ENCODE data around the gene LCLAT1. TPM values are rescaled to one million over a fixed set of nuclear protein-coding genes. Genes with fewer than 3 reads are reported as not detected.

LCLAT1 gene
- total RNA-seq, 2 experiments from 2014 or later = 8.3 to 10.2 TPM

DNA sequence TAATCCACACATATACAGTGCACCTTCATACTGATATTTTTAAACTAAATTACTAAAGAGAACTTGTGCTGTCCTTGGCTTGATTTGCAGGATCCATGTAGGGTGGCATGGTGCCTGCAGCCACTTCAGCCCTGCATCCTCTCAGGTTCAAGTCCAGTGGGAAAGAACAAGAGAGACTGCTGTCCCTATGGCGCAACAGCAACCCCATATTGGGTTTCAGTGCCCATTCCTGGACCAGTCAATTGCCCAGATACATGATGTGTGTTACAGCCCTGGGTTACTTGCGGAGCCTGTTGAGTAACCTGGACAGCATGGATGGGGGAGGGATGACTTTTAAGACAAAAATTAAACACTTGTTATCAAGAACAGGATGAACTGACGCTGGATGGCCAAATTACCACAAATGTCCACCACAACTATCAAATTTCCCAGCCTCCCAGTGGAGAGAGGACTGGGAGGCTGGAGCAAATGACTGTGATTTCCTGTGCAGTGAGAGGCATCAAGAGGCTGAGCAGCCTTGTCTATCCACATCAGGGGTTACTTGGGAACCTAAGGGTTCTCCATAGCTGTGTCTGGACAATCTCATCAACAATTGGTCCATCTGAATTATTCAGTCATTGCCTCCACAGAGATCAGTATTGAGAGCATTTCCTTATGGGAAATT, 198.2 kb downstream of the LCLAT1 start:
- Histone ChIP-seq H3K9me3 (ENCODE audit: control insufficient read depth in 1 of 2, insufficient read depth in 1 of 2, low read length in 2 of 2) (no peaks in the 10 kb centered on the region), H3K27me3 (ENCODE audit: control insufficient read depth in 1 of 2, insufficient read depth in 2 of 2, low read length in 2 of 2) (no peaks in the 10 kb centered on the region), H3K36me3 (ENCODE audit: insufficient read depth, low read length) (peaks cover 18% of the 10 kb centered on the region), H3K4me1 (ENCODE audit: insufficient read depth, low read length) (no peaks in the 10 kb centered on the region), H3K27ac (ENCODE audit: low read depth in 1 of 2, low read length in 2 of 2) (no peak overlapping the region), H3K4me3 (ENCODE audit: low read length) (no peak overlapping the region)
- Mint-ChIP-seq H3K27ac (no peak overlapping the region), H3K4me3 (no peak overlapping the region), H3K27me3 (no peaks in the 10 kb centered on the region), H3K36me3 (ENCODE audit: low read depth) (peaks cover 12% of the 10 kb centered on the region), H3K9me3 (no peaks in the 10 kb centered on the region), H3K4me1 (ENCODE audit: low read depth) (no peaks in the 10 kb centered on the region)
- TF ChIP-seq, protein P1, sequence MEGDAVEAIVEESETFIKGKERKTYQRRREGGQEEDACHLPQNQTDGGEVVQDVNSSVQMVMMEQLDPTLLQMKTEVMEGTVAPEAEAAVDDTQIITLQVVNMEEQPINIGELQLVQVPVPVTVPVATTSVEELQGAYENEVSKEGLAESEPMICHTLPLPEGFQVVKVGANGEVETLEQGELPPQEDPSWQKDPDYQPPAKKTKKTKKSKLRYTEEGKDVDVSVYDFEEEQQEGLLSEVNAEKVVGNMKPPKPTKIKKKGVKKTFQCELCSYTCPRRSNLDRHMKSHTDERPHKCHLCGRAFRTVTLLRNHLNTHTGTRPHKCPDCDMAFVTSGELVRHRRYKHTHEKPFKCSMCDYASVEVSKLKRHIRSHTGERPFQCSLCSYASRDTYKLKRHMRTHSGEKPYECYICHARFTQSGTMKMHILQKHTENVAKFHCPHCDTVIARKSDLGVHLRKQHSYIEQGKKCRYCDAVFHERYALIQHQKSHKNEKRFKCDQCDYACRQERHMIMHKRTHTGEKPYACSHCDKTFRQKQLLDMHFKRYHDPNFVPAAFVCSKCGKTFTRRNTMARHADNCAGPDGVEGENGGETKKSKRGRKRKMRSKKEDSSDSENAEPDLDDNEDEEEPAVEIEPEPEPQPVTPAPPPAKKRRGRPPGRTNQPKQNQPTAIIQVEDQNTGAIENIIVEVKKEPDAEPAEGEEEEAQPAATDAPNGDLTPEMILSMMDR (IDR thresholded peaks at IDR 0.05) = no peak
- DNase-seq (no peak), ATAC-seq (ENCODE audit: poor library complexity) (no peak)
- intact Hi-C loops (cut with DNase I, micrococcal nuclease) = no loop called here
- ChIA-PET CTCF (no interaction called here), POLR2A (no interaction called here)

DNA sequence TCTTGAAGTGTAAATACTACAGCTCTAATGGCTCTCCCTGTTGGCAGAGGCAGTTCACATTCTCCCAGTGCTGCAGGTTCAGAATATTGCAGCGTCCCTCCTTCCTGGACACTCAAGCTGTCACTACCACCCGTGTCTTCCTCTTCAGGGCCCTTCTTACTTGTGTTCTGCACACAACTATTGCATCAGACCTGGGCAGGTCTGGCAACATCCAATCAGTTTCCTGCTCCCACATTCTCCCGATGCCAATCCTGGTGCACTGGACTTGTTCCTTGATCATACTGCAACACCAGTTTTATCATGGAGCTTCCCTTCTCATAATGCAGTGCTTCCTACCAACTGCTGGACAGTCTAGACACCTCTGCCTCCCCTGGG, 198.7 kb downstream of the LCLAT1 start:
- no peaks in the 10 kb centered on the region for H3K9me3 ChIP-seq (ENCODE audit: control insufficient read depth in 1 of 2, insufficient read depth in 1 of 2, low read length in 2 of 2)
- no peak for ATAC-seq (ENCODE audit: poor library complexity)
- no peaks in the 10 kb centered on the region for H3K4me1 ChIP-seq (ENCODE audit: insufficient read depth, low read length)
- intact Hi-C loops (cut with DNase I, micrococcal nuclease) = no loop called here
- H3K36me3 ChIP-seq (ENCODE audit: insufficient read depth, low read length) = peaks cover 16% of the 10 kb centered on the region
- H3K27ac ChIP-seq (ENCODE audit: low read depth in 1 of 2, low read length in 2 of 2) = no peak overlapping the region
- no peaks in the 10 kb centered on the region for H3K27me3 ChIP-seq (ENCODE audit: control insufficient read depth in 1 of 2, insufficient read depth in 2 of 2, low read length in 2 of 2)
- TF ChIP-seq, protein P1 (IDR thresholded peaks at IDR 0.05) = no peak
- Mint-ChIP-seq H3K27me3 (no peaks in the 10 kb centered on the region), H3K4me1 (ENCODE audit: low read depth) (no peaks in the 10 kb centered on the region), H3K36me3 (ENCODE audit: low read depth) (peaks cover 7% of the 10 kb centered on the region), H3K27ac (no peak overlapping the region), H3K9me3 (no peaks in the 10 kb centered on the region), H3K4me3 (no peak overlapping the region)
- ChIA-PET POLR2A (no interaction called here), CTCF (no interaction called here)
- no peak overlapping the region for H3K4me3 ChIP-seq (ENCODE audit: low read length)
- no peak for DNase-seq

DNA sequence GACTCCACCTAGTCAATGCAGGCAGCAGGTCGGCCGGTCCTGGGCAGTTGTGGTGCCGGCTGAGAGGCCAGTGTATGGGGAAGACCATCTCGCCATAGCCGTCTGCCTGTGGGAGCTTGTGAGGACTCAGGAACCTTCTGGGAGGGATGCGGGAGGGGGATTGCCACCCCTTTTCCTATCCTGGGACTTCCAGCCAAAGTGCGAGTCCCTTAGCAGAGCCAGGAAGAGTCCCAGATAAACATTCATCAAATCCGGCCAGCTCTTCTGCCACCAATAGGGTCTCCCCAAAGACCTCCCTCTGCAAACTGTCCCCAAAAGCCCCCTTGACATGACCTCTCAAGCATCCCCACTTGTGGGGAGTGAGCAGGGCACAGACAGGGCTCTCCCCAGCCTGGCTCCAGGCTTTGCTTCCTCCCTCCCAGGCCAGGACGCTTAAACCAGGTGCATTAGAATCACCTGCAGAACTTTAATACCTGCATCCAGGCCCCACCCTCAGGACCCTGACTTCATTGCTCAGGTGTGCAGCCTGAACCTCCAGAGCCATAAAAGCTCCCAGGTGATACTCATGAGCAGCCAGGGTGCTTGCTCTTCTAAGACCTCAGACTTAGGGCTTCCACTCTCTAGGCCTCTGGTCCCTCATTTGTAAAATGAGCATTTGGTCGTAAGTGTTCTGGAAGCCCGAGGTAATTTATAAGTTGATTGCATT, 200.9 kb downstream of the LCLAT1 start:
- ChIA-PET CTCF (no interaction called here), POLR2A (no interaction called here)
- H3K4me1 ChIP-seq (ENCODE audit: insufficient read depth, low read length) = no peaks in the 10 kb centered on the region
- peaks cover 7% of the 10 kb centered on the region for H3K36me3 ChIP-seq (ENCODE audit: insufficient read depth, low read length)
- no peaks in the 10 kb centered on the region for H3K4me1 Mint-ChIP-seq (ENCODE audit: low read depth)
- no peak overlapping the region for H3K4me3 Mint-ChIP-seq
- ATAC-seq (ENCODE audit: poor library complexity) (no peak), DNase-seq (no peak)
- intact Hi-C loops (cut with DNase I, micrococcal nuclease) = no loop called here
- no peaks in the 10 kb centered on the region for H3K27me3 Mint-ChIP-seq
- no peaks in the 10 kb centered on the region for H3K9me3 ChIP-seq (ENCODE audit: control insufficient read depth in 1 of 2, insufficient read depth in 1 of 2, low read length in 2 of 2)
- H3K27me3 ChIP-seq (ENCODE audit: control insufficient read depth in 1 of 2, insufficient read depth in 2 of 2, low read length in 2 of 2) = no peaks in the 10 kb centered on the region
- H3K27ac ChIP-seq (ENCODE audit: low read depth in 1 of 2, low read length in 2 of 2) = no peak overlapping the region
- H3K36me3 Mint-ChIP-seq (ENCODE audit: low read depth) = peaks cover 4% of the 10 kb centered on the region
- H3K4me3 ChIP-seq (ENCODE audit: low read length) = no peak overlapping the region
- H3K27ac Mint-ChIP-seq = no peak overlapping the region
- H3K9me3 Mint-ChIP-seq = no peaks in the 10 kb centered on the region
- TF ChIP-seq, protein P1 (IDR thresholded peaks at IDR 0.05) = no peak

Measured in CD4-positive, alpha-beta T cell (primary cell).